ENCODE measurements around the gene GRIK2. TPM values are rescaled to one million over a fixed set of nuclear protein-coding genes. Genes with fewer than 3 reads are reported as not detected.

GRIK2 gene
- total RNA-seq, 2 experiments from 2014 or later: not detected

- ATAC-seq: no peak
- ChIA-PET POLR2A (no interaction called here), CTCF (no interaction called here)
- no peaks in the 10 kb centered on the region for H3K4me1 Mint-ChIP-seq (ENCODE audit: low read depth)
- TF ChIP-seq CTCF (IDR thresholded peaks at IDR 0.05): no peak
- H3K27me3 Mint-ChIP-seq: no peaks in the 10 kb centered on the region
- no peak overlapping the region for H3K4me3 Mint-ChIP-seq
- no peak overlapping the region for H3K27ac Mint-ChIP-seq
- no peak for DNase-seq
- no peaks in the 10 kb centered on the region for H3K36me3 Mint-ChIP-seq (ENCODE audit: low read depth)
- no peaks in the 10 kb centered on the region for H3K9me3 Mint-ChIP-seq
- intact Hi-C loops (cut with micrococcal nuclease): no loop called here
Observed at GRCh38 chr6:101482606-101483005, 89.1 kb downstream of the GRIK2 start.

- Mint-ChIP-seq H3K36me3 (ENCODE audit: low read depth) (no peaks in the 10 kb centered on the region), H3K27ac (no peak overlapping the region), H3K27me3 (no peaks in the 10 kb centered on the region), H3K4me1 (ENCODE audit: low read depth) (no peaks in the 10 kb centered on the region), H3K4me3 (no peak overlapping the region), H3K9me3 (no peaks in the 10 kb centered on the region)
- no peak for TF ChIP-seq CTCF (IDR thresholded peaks at IDR 0.05)
- no peak for ATAC-seq
- ChIA-PET POLR2A (no interaction called here), CTCF (no interaction called here)
- intact Hi-C loops (cut with micrococcal nuclease): no loop called here
- no peak for DNase-seq
Observed at GRCh38 chr6:101484781-101485180, 91.3 kb downstream of the GRIK2 start.

- ChIA-PET POLR2A (no interaction called here), CTCF (no interaction called here)
- Mint-ChIP-seq H3K36me3 (ENCODE audit: low read depth) (no peaks in the 10 kb centered on the region), H3K4me3 (no peak overlapping the region), H3K27me3 (no peaks in the 10 kb centered on the region), H3K4me1 (ENCODE audit: low read depth) (no peaks in the 10 kb centered on the region), H3K27ac (no peak overlapping the region), H3K9me3 (no peaks in the 10 kb centered on the region)
- intact Hi-C loops (cut with micrococcal nuclease): no loop called here
- TF ChIP-seq CTCF (IDR thresholded peaks at IDR 0.05): no peak
- DNase-seq: no peak
- no peak for ATAC-seq
Observed at GRCh38 chr6:101486124-101486523, 92.6 kb downstream of the GRIK2 start.

GRCh38 chr6:101486726-101487125 is 93.2 kb downstream of the GRIK2 start:
- CTCF ChIA-PET: no interaction called here
- H3K27me3 Mint-ChIP-seq: no peaks in the 10 kb centered on the region
- no peak overlapping the region for H3K27ac Mint-ChIP-seq
- no peak for TF ChIP-seq CTCF (IDR thresholded peaks at IDR 0.05)
- ATAC-seq (no peak), DNase-seq (no peak)
- POLR2A ChIA-PET: no interaction called here
- H3K36me3 Mint-ChIP-seq (ENCODE audit: low read depth): no peaks in the 10 kb centered on the region
- intact Hi-C loops (cut with micrococcal nuclease): no loop called here
- H3K9me3 Mint-ChIP-seq: no peaks in the 10 kb centered on the region
- no peaks in the 10 kb centered on the region for H3K4me1 Mint-ChIP-seq (ENCODE audit: low read depth)
- H3K4me3 Mint-ChIP-seq: no peak overlapping the region

- intact Hi-C loops (cut with micrococcal nuclease): no loop called here
- CTCF ChIA-PET: no interaction called here
- H3K9me3 Mint-ChIP-seq: no peaks in the 10 kb centered on the region
- no peak for ATAC-seq
- TF ChIP-seq CTCF (IDR thresholded peaks at IDR 0.05): no peak
- H3K4me1 Mint-ChIP-seq (ENCODE audit: low read depth): no peaks in the 10 kb centered on the region
- POLR2A ChIA-PET: no interaction called here
- DNase-seq: no peak
- H3K27ac Mint-ChIP-seq: no peak overlapping the region
- no peak overlapping the region for H3K4me3 Mint-ChIP-seq
- H3K36me3 Mint-ChIP-seq (ENCODE audit: low read depth): no peaks in the 10 kb centered on the region
- H3K27me3 Mint-ChIP-seq: no peaks in the 10 kb centered on the region
Observed at GRCh38 chr6:101489456-101489855, 95.9 kb downstream of the GRIK2 start.
